Rectal smooth muscle tissue (tissue), 1 donor: ENCODE results near the gene RYR2.

Source experiments
- H3K27ac ChIP-seq: one replicate; pipeline ENCODE4 v1.7.0; 2013; ENCODE audit warnings: low read depth, low read length, inconsistent platforms
- H3K27me3 ChIP-seq: one replicate; pipeline ENCODE4 v1.7.0; 2013; ENCODE audit warnings: low read length; ENCODE audit not compliant: control insufficient read depth, insufficient read depth
- H3K36me3 ChIP-seq: one replicate; pipeline ENCODE4 v1.7.0; 2013; ENCODE audit warnings: low read length; ENCODE audit not compliant: control insufficient read depth, insufficient read depth
- H3K4me1 ChIP-seq: one replicate; pipeline ENCODE4 v1.7.0; 2013; ENCODE audit warnings: low read length; ENCODE audit not compliant: control insufficient read depth, insufficient read depth
- H3K4me3 ChIP-seq: one replicate; pipeline ENCODE4 v1.7.0; 2013; ENCODE audit warnings: low read length
- H3K9ac ChIP-seq: one replicate; pipeline ENCODE4 v1.7.0; 2013; ENCODE audit warnings: low read length

The RYR2 gene

DNA sequence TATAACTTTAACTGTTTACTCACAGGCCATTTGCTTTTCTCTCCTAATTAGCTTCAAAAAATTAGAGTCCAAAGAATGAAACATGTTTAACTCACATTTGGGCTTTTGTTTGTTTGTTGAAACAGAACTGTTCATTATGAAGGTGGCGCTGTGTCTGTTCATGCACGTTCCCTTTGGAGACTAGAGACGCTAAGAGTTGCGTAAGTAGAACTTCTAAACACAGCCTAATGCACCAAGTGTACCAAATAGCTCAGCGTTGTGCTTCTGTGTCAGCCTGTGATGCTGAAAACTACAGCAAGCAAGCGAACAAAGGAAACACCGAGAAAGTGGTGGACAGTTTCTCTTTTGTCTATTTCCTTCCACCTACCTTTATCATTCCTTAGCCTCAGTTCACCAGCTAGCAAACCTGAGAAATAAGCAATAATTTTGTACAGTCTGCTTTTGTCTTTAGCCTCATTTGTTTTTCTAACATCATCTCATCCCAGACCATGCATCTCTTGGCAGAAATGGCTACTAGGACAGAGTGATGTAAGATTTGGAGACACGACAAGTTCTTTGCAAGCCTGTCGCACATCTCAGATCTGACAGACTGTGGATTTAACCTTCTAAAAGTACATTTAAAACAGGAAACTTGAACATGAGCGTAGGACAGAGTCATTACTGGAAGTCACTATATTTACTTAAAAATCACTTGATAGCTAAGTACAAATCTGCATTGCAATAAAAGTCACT is 375.1 kb downstream of the RYR2 start:
- no peak overlapping the region for H3K4me3 ChIP-seq
- no peaks in the 10 kb centered on the region for H3K4me1 ChIP-seq
- no peak overlapping the region for H3K27ac ChIP-seq
- H3K27me3 ChIP-seq, result no peaks in the 10 kb centered on the region
- no peaks in the 10 kb centered on the region for H3K36me3 ChIP-seq
- no peak overlapping the region for H3K9ac ChIP-seq

GRCh38 chr1:237428809-237429208 is 386.8 kb downstream of the RYR2 start:
- H3K36me3 ChIP-seq, result no peaks in the 10 kb centered on the region

DNA sequence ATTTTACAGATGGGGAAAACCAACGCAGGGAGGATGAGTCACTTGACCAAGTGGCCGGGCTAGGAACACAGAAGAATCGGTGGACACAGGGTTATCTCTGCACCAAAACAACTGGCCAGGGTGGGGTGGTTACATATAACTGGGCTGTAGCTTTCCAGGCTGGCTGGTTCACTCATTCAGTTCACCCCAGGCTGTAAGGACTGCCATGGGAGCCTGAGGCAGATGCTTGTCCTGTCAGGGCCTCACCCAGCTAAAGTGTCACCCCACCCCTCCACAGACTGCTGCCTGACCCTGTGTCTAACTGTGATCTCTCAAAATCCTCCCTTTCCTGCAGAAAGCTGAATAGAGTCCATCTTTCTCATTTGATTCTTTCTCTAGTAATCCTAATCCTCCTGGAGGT is 387.3 kb downstream of the RYR2 start:
- Histone ChIP-seq H3K27ac (no peak overlapping the region), H3K4me1 (no peaks in the 10 kb centered on the region), H3K27me3 (no peaks in the 10 kb centered on the region), H3K36me3 (no peaks in the 10 kb centered on the region), H3K9ac (no peak overlapping the region), H3K4me3 (no peak overlapping the region)

More at GRCh38 chr1:237428809-237429208, 386.8 kb downstream of the RYR2 start:
- H3K4me1 ChIP-seq, result no peaks in the 10 kb centered on the region
- H3K27me3 ChIP-seq, result no peaks in the 10 kb centered on the region
- no peak overlapping the region for H3K27ac ChIP-seq
- H3K9ac ChIP-seq, result no peak overlapping the region
- H3K4me3 ChIP-seq, result no peak overlapping the region

GRCh38 chr1:237431448-237431847 is 389.5 kb downstream of the RYR2 start:
- no peaks in the 10 kb centered on the region for H3K36me3 ChIP-seq
- no peaks in the 10 kb centered on the region for H3K4me1 ChIP-seq
- no peak overlapping the region for H3K9ac ChIP-seq
- H3K27ac ChIP-seq, result no peak overlapping the region
- H3K4me3 ChIP-seq, result no peak overlapping the region
- H3K27me3 ChIP-seq, result no peaks in the 10 kb centered on the region

GRCh38 chr1:237440346-237440745 is 398.4 kb downstream of the RYR2 start:
- no peak overlapping the region for H3K9ac ChIP-seq
- H3K27ac ChIP-seq, result no peak overlapping the region
- H3K4me1 ChIP-seq, result no peaks in the 10 kb centered on the region
- no peaks in the 10 kb centered on the region for H3K36me3 ChIP-seq
- H3K4me3 ChIP-seq, result no peak overlapping the region
- no peaks in the 10 kb centered on the region for H3K27me3 ChIP-seq

GRCh38 chr1:237444120-237444790 is 402.3 kb downstream of the RYR2 start:
- Histone ChIP-seq H3K9ac (no peak overlapping the region), H3K4me3 (no peak overlapping the region), H3K4me1 (no peaks in the 10 kb centered on the region), H3K27me3 (no peaks in the 10 kb centered on the region), H3K27ac (no peak overlapping the region), H3K36me3 (no peaks in the 10 kb centered on the region)

DNA sequence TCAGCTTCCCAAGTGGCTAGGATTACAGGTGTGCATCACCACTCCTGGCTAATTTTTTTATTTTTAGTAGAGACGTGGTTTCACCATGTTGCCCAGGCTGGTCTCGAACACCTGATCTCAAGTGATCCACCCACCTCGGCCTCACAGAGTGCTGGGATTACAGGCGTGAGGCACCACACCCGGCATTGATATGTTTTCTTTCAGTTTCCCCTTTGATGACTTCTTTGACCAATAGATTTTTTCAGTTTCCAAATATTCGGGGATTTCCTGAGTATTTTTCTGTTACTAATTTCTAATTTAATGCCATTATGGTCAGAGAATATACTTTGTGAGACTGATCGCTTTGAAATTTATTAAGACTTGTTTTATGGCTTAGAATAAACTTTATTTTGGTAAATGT is 406.1 kb downstream of the RYR2 start:
- Histone ChIP-seq H3K36me3 (no peaks in the 10 kb centered on the region), H3K27ac (no peak overlapping the region), H3K4me1 (no peaks in the 10 kb centered on the region), H3K4me3 (no peak overlapping the region), H3K9ac (no peak overlapping the region), H3K27me3 (no peaks in the 10 kb centered on the region)

DNA sequence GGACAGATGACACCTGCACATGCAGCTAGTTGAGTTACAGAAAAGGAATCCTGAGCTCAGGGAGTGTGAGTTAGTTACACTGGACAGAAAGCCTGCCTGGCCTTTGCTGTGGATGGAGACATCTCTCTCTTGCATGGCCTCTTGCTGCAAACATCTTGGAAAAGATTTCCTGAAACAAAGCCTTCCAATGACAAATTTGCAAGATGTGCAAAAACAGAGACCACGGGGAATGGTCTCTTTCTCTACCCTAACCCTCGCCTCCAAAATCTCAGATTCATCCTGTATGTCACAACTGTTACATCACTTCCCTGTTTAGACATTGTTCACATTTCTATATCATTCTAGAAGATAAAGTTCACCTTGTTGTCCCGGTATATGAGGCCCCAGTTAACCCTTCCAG is 415.6 kb downstream of the RYR2 start:
- H3K27ac ChIP-seq, result no peak overlapping the region
- H3K9ac ChIP-seq, result no peak overlapping the region
- H3K27me3 ChIP-seq, result no peaks in the 10 kb centered on the region
- no peaks in the 10 kb centered on the region for H3K4me1 ChIP-seq
- no peaks in the 10 kb centered on the region for H3K36me3 ChIP-seq
- H3K4me3 ChIP-seq, result no peak overlapping the region

DNA sequence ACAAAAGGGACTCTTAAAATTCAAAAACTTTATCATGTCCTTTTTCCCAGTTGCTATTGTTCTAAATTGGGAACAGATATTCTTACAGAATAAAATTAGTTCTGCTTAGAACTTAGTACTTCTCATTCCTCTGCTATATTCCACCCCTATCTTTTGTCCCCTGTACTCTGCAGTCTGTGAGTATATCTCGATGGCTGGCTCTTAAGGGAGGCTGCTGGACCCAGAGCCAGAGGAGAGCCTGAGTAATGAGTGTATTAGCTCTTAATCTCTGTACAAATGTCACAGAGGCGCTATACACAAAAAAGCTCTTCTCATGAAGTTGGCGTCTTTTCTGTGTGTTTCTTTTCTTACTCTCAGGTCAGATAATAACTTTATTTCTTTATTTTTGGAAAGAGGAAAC is 425.3 kb downstream of the RYR2 start:
- no peak overlapping the region for H3K4me3 ChIP-seq
- H3K9ac ChIP-seq, result no peak overlapping the region
- H3K27me3 ChIP-seq, result no peaks in the 10 kb centered on the region
- H3K36me3 ChIP-seq, result no peaks in the 10 kb centered on the region
- no peaks in the 10 kb centered on the region for H3K4me1 ChIP-seq
- no peak overlapping the region for H3K27ac ChIP-seq

- H3K9ac ChIP-seq, result no peak overlapping the region
- no peaks in the 10 kb centered on the region for H3K27me3 ChIP-seq
- no peaks in the 10 kb centered on the region for H3K4me1 ChIP-seq
- no peak overlapping the region for H3K27ac ChIP-seq
- no peak overlapping the region for H3K4me3 ChIP-seq
- H3K36me3 ChIP-seq, result no peaks in the 10 kb centered on the region
These were observed 428.8 kb downstream of the RYR2 start for GRCh38 chr1:237470712-237471338.

- H3K27ac ChIP-seq, result no peak overlapping the region
- H3K4me1 ChIP-seq, result no peaks in the 10 kb centered on the region
- H3K36me3 ChIP-seq, result no peaks in the 10 kb centered on the region
These were observed 429.4 kb downstream of the RYR2 start for GRCh38 chr1:237471377-237471776.

GRCh38 chr1:237471956-237472355 is 430.0 kb downstream of the RYR2 start:
- Histone ChIP-seq H3K27me3 (no peaks in the 10 kb centered on the region), H3K36me3 (no peaks in the 10 kb centered on the region), H3K4me1 (no peaks in the 10 kb centered on the region), H3K9ac (no peak overlapping the region), H3K27ac (no peak overlapping the region), H3K4me3 (no peak overlapping the region)

More at GRCh38 chr1:237471377-237471776, 429.4 kb downstream of the RYR2 start:
- Histone ChIP-seq H3K27me3 (no peaks in the 10 kb centered on the region), H3K9ac (no peak overlapping the region), H3K4me3 (no peak overlapping the region)
